ENCODE data around the gene DGKH. TPM values are rescaled to one million over a fixed set of nuclear protein-coding genes. Genes with fewer than 3 reads are reported as not detected.

Gene DGKH
- total RNA-seq, 1 donor from 2014 or later = 13.4 TPM

GRCh38 chr13:42054798-42055499, 6.5 kb downstream of the DGKH start:
- Mint-ChIP-seq H3K36me3 (ENCODE audit: unreplicated experiment) (no peaks in the 10 kb centered on the region), H3K27me3 (ENCODE audit: unreplicated experiment) (no peaks in the 10 kb centered on the region), H3K4me3 (ENCODE audit: unreplicated experiment) (no peak overlapping the region), H3K27ac (ENCODE audit: unreplicated experiment) (no peak overlapping the region), H3K9me3 (ENCODE audit: unreplicated experiment) (no peaks in the 10 kb centered on the region), H3K4me1 (ENCODE audit: low read depth, unreplicated experiment) (no peaks in the 10 kb centered on the region)
- TF ChIP-seq CTCF (IDR thresholded peaks at IDR 0.05; ENCODE audit: partially characterized antibody, unreplicated experiment) = no peak
- DNase-seq = no peak

- H3K4me3 Mint-ChIP-seq (ENCODE audit: unreplicated experiment) = no peak overlapping the region
- no peak for TF ChIP-seq CTCF (IDR thresholded peaks at IDR 0.05; ENCODE audit: partially characterized antibody, unreplicated experiment)
- H3K27ac Mint-ChIP-seq (ENCODE audit: unreplicated experiment) = no peak overlapping the region
- no peaks in the 10 kb centered on the region for H3K36me3 Mint-ChIP-seq (ENCODE audit: unreplicated experiment)
- no peaks in the 10 kb centered on the region for H3K9me3 Mint-ChIP-seq (ENCODE audit: unreplicated experiment)
- DNase-seq = no peak
- no peaks in the 10 kb centered on the region for H3K27me3 Mint-ChIP-seq (ENCODE audit: unreplicated experiment)
- H3K4me1 Mint-ChIP-seq (ENCODE audit: low read depth, unreplicated experiment) = no peaks in the 10 kb centered on the region
Observed at GRCh38 chr13:42055500-42056085, 7.1 kb downstream of the DGKH start.

GRCh38 chr13:42056146-42056545, 7.7 kb downstream of the DGKH start:
- TF ChIP-seq CTCF (IDR thresholded peaks at IDR 0.05; ENCODE audit: partially characterized antibody, unreplicated experiment) = no peak
- DNase-seq = no peak
- Mint-ChIP-seq H3K27me3 (ENCODE audit: unreplicated experiment) (no peaks in the 10 kb centered on the region), H3K4me3 (ENCODE audit: unreplicated experiment) (no peak overlapping the region), H3K9me3 (ENCODE audit: unreplicated experiment) (no peaks in the 10 kb centered on the region), H3K36me3 (ENCODE audit: unreplicated experiment) (no peaks in the 10 kb centered on the region), H3K4me1 (ENCODE audit: low read depth, unreplicated experiment) (no peaks in the 10 kb centered on the region), H3K27ac (ENCODE audit: unreplicated experiment) (no peak overlapping the region)

- H3K4me3 Mint-ChIP-seq (ENCODE audit: unreplicated experiment) = no peak overlapping the region
Observed at GRCh38 chr13:42056583-42056982, 8.1 kb downstream of the DGKH start.

More at GRCh38 chr13:42056583-42056982, 8.1 kb downstream of the DGKH start:
- Mint-ChIP-seq H3K36me3 (ENCODE audit: unreplicated experiment) (no peaks in the 10 kb centered on the region), H3K4me1 (ENCODE audit: low read depth, unreplicated experiment) (no peaks in the 10 kb centered on the region), H3K9me3 (ENCODE audit: unreplicated experiment) (no peaks in the 10 kb centered on the region), H3K27ac (ENCODE audit: unreplicated experiment) (no peak overlapping the region), H3K27me3 (ENCODE audit: unreplicated experiment) (no peaks in the 10 kb centered on the region)
- DNase-seq = no peak
- TF ChIP-seq CTCF (IDR thresholded peaks at IDR 0.05; ENCODE audit: partially characterized antibody, unreplicated experiment) = no peak

Measured in glutamatergic neuron (in vitro differentiated cells).